Brain microvascular endothelial cell (primary cell): ENCODE results near the gene LRG1.

Source experiments
- DNase-seq: peaks from one replicate; pipeline ENCODE4 v3.0.0-alpha.2; 2020
- H3K27ac ChIP-seq: fragments of 250-450 bp; sonication (Bioruptor Pico); 2 replicates; pipeline ENCODE4 v1.5.1; 2020; ENCODE audit warnings: mild to moderate bottlenecking, moderate library complexity
- H3K27me3 ChIP-seq: fragments of 250-450 bp; sonication (Bioruptor Pico); replicated peaks from 2 replicates; pipeline ENCODE4 v1.5.1; 2020; ENCODE audit warnings: mild to moderate bottlenecking
- H3K36me3 ChIP-seq: fragments of 250-450 bp; sonication (Bioruptor Pico); replicated peaks from 2 replicates; pipeline ENCODE4 v1.5.1; 2020; ENCODE audit warnings: mild to moderate bottlenecking
- H3K4me3 ChIP-seq: 2 replicates; pipeline ENCODE4 v1.5.1; 2011; ENCODE audit warnings: low read depth, mild to moderate bottlenecking, control low read depth, low read length, moderate library complexity
- CTCF ChIP-seq: IDR thresholded peaks from 2 replicates; pipeline ENCODE4 v1.5.1; 2011; ENCODE audit warnings: low read depth, mild to moderate bottlenecking, moderate library complexity, low read length, control low read depth, inconsistent platforms; ENCODE audit errors: missing control alignments
- in situ Hi-C: cut with HindIII; loops from 2 replicates; pipeline ENCODE4 v1.10.0; 2017; ENCODE audit warnings: low sequenced_read_pairs, low pct_ligation_motif_present

Gene LRG1

GRCh38 chr19:4525563-4526002 is 14.3 kb downstream of the LRG1 start:
- no peak for TF ChIP-seq CTCF
- H3K27ac ChIP-seq: no peak overlapping the region
- no peak overlapping the region for H3K4me3 ChIP-seq
- in situ Hi-C loops: no loop called here
- DNase-seq: no peak
- no peaks in the 10 kb centered on the region for H3K27me3 ChIP-seq
- no peaks in the 10 kb centered on the region for H3K36me3 ChIP-seq

- no peaks in the 10 kb centered on the region for H3K36me3 ChIP-seq
- peak; percentile 28 for DNase-seq
- H3K4me3 ChIP-seq: no peak overlapping the region
- H3K27ac ChIP-seq: no peak overlapping the region
- in situ Hi-C loops: no loop called here
- peak; percentile 89 for TF ChIP-seq CTCF
- no peaks in the 10 kb centered on the region for H3K27me3 ChIP-seq
Measured at GRCh38 chr19:4524808-4525562, 14.9 kb downstream of the LRG1 start.

DNA sequence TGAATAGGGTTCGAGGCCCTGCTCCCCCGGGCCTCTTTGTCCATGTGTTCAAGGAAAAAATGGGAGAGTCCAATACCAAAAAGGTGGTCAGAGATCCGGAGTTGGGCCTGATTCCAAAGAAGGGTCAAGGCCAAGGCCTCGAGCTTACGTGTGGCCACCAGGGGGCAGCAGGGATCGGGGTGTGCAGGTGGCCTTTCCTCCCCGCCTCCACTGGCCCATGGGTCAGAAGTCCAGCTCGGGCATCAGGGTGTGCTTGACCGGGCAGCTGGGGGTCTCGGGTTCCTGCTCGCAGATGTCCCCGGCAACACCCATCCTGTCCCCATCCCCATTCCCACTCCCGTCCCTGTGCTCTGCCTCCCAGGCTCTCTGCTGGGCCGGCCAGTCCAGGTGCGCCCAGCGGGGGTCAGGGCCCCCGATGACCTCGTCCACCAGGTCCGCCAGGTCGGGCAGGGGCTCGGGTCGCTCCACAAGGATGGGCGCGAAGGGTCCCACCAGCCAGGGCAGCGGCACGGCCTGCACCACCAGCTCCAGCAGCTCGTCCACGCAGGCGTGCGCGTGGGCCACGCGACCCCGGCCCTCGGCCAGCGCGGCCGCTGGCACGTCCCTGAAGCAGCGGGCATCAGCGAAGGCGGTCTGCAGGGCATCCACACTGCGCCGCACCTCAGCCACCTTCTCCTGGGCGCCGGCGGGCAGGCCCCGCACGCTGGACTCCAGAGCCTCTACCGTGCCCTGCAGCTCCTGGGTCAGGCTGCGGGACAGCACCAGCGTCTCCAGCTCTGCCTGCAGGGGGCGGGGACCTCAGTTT is 16.3 kb downstream of the LRG1 start:
- Histone ChIP-seq H3K27me3 (no peaks in the 10 kb centered on the region), H3K36me3 (no peaks in the 10 kb centered on the region), H3K27ac (no peak overlapping the region), H3K4me3 (no peak overlapping the region)
- in situ Hi-C loops: no loop called here
- peak; percentile 86 for TF ChIP-seq CTCF
- DNase-seq: no peak

GRCh38 chr19:4522291-4523002 is 17.4 kb downstream of the LRG1 start:
- Histone ChIP-seq H3K27me3 (no peaks in the 10 kb centered on the region), H3K36me3 (no peaks in the 10 kb centered on the region), H3K4me3 (no peak overlapping the region), H3K27ac (no peak overlapping the region)
- DNase-seq: no peak
- TF ChIP-seq CTCF: no peak
- in situ Hi-C loops: no loop called here

- Histone ChIP-seq H3K27ac (no peak overlapping the region), H3K27me3 (no peaks in the 10 kb centered on the region), H3K4me3 (no peak overlapping the region), H3K36me3 (no peaks in the 10 kb centered on the region)
- no peak for TF ChIP-seq CTCF
- no peak for DNase-seq
- in situ Hi-C loops: no loop called here
Measured at GRCh38 chr19:4521888-4522242, 18.0 kb downstream of the LRG1 start.
